Hepatocyte (in vitro differentiated cells): ENCODE data around the gene DIS3L2. TPM values are rescaled to one million over a fixed set of nuclear protein-coding genes. Genes with fewer than 3 reads are reported as not detected.

Experiments
- DNase-seq: peaks from one replicate; pipeline ENCODE4 v3.0.0-alpha.2; 2016; ENCODE audit warnings: low spot score
- H2AFZ ChIP-seq: fragments of 200-600 bp; sonication (generic); 2 replicates; pipeline ENCODE4 v1.6.0; 2016; ENCODE audit warnings: antibody characterized with exemption, mild to moderate bottlenecking
- H3K27ac ChIP-seq: fragments of 200-600 bp; sonication (generic); 2 replicates; pipeline ENCODE4 v1.5.1; 2016; ENCODE audit warnings: mild to moderate bottlenecking
- H3K27me3 ChIP-seq: fragments of 200-600 bp; sonication (generic); 2 replicates; pipeline ENCODE4 v1.6.1; 2016
- H3K36me3 ChIP-seq: fragments of 200-600 bp; sonication (generic); replicated peaks from 2 replicates; pipeline ENCODE4 v1.5.1; 2016; ENCODE audit warnings: low read depth; ENCODE audit not compliant: insufficient read depth
- H3K4me1 ChIP-seq: fragments of 200-600 bp; sonication (generic); 2 replicates; pipeline ENCODE4 v1.5.1; 2016; ENCODE audit warnings: mild to moderate bottlenecking, moderate library complexity; ENCODE audit not compliant: insufficient read depth
- H3K4me2 ChIP-seq: fragments of 200-600 bp; sonication (generic); 2 replicates; pipeline ENCODE4 v1.6.0; 2016
- H3K4me3 ChIP-seq: fragments of 200-600 bp; sonication (generic); 2 replicates; pipeline ENCODE4 v1.5.1; 2016; ENCODE audit warnings: mild to moderate bottlenecking
- H3K79me2 ChIP-seq: fragments of 200-600 bp; sonication (generic); 2 replicates; pipeline ENCODE4 v1.6.0; 2017; ENCODE audit warnings: mild to moderate bottlenecking
- H3K9me2 ChIP-seq: fragments of 200-600 bp; sonication (generic); replicated peaks from 2 replicates; pipeline ENCODE4 v1.6.0; 2017; ENCODE audit warnings: mild to moderate bottlenecking; ENCODE audit not compliant: insufficient read depth
- H3K9me3 ChIP-seq: fragments of 200-600 bp; sonication (generic); 2 replicates; pipeline ENCODE4 v1.5.1; 2016; ENCODE audit warnings: low read depth, mild to moderate bottlenecking
- H4K20me1 ChIP-seq: fragments of 200-600 bp; sonication (generic); 2 replicates; pipeline ENCODE4 v1.6.0; 2016; ENCODE audit warnings: mild to moderate bottlenecking; ENCODE audit not compliant: insufficient read depth, poor library complexity, severe bottlenecking
- CTCF ChIP-seq: fragments of 200-600 bp; sonication (generic); IDR thresholded peaks from 2 replicates; pipeline ENCODE4 v1.5.1; 2016; ENCODE audit warnings: antibody characterized with exemption, mild to moderate bottlenecking; ENCODE audit not compliant: poor library complexity
- EZH2 ChIP-seq: fragments of 200-600 bp; sonication (generic); IDR thresholded peaks from 2 replicates; pipeline ENCODE4 v1.6.1; 2016; ENCODE audit warnings: antibody characterized with exemption, mild to moderate bottlenecking, borderline replicate concordance
- EZH2phosphoT487 ChIP-seq: fragments of 200-600 bp; sonication (generic); IDR thresholded peaks from one replicate; pipeline ENCODE4 v1.6.1; 2018; ENCODE audit warnings: antibody characterized with exemption, mild to moderate bottlenecking, low read depth, moderate library complexity; ENCODE audit not compliant: unreplicated experiment, severe bottlenecking
- WGBS: methylation state at CpG from one replicate; pipeline ENCODE4 v1.1.6; 2016; ENCODE audit warnings: low lambda C conversion rate; ENCODE audit errors: missing lambda C conversion rate; 5-methylcytosine and 5-hydroxymethylcytosine counted together
- polyA plus RNA-seq: library from polyadenylated mRNA; unstranded; fragments of >200 nt; fragmentation: Nextera tagmentation; extraction: Ambion mirVana; gene quantifications from 2 replicates; pipeline ENCODE4 v1.2.1, GENCODE V29; 2016
- total RNA-seq: library from RNA; depleted of rRNA; stranded (reverse); fragments of >200 nt; gene quantifications from 2 replicates; pipeline ENCODE4 v1.2.3, GENCODE V29; 2014

The DIS3L2 gene
- total and polyA plus RNA-seq, 2 experiments from 2014 or later, result 19.5 to 20.0 TPM

GRCh38 chr2:232190796-232191195, 229.3 kb downstream of the DIS3L2 start:
- TF ChIP-seq EZH2, result no peak
- no peak for TF ChIP-seq EZH2phosphoT487
- TF ChIP-seq CTCF, result no peak
- H2AFZ ChIP-seq, result no peak overlapping the region
- H3K4me2 ChIP-seq, result no peak overlapping the region
- no peaks in the 10 kb centered on the region for H4K20me1 ChIP-seq
- no peaks in the 10 kb centered on the region for H3K4me1 ChIP-seq
- no peaks in the 10 kb centered on the region for H3K36me3 ChIP-seq
- no peaks in the 10 kb centered on the region for H3K9me2 ChIP-seq
- H3K79me2 ChIP-seq, result no peaks in the 10 kb centered on the region
- DNase-seq, result no peak
- no peak overlapping the region for H3K27ac ChIP-seq
- H3K27me3 ChIP-seq, result no peaks in the 10 kb centered on the region
- 93% methylated on average over 2 of the region's 2 CpGs for WGBS
- no peaks in the 10 kb centered on the region for H3K9me3 ChIP-seq
- no peak overlapping the region for H3K4me3 ChIP-seq

- Histone ChIP-seq H3K79me2 (no peaks in the 10 kb centered on the region), H2AFZ (no peak overlapping the region), H3K27me3 (no peaks in the 10 kb centered on the region), H3K36me3 (no peaks in the 10 kb centered on the region), H3K9me2 (no peaks in the 10 kb centered on the region), H3K4me1 (no peaks in the 10 kb centered on the region), H3K4me2 (no peak overlapping the region), H3K4me3 (no peak overlapping the region), H3K27ac (no peak overlapping the region), H3K9me3 (no peaks in the 10 kb centered on the region), H4K20me1 (no peaks in the 10 kb centered on the region)
- no peak for TF ChIP-seq EZH2
- TF ChIP-seq CTCF, result no peak
- no peak for TF ChIP-seq EZH2phosphoT487
- DNase-seq, result no peak
- WGBS, result no CpG with 5 or more reads among the region's 1 CpG
These were observed 234.0 kb downstream of the DIS3L2 start for GRCh38 chr2:232195487-232195886.

GRCh38 chr2:232196802-232197201, 235.3 kb downstream of the DIS3L2 start:
- Histone ChIP-seq H3K4me1 (no peaks in the 10 kb centered on the region), H3K36me3 (no peaks in the 10 kb centered on the region), H3K27ac (no peak overlapping the region), H3K27me3 (no peaks in the 10 kb centered on the region), H3K4me2 (no peak overlapping the region), H3K9me3 (no peaks in the 10 kb centered on the region), H3K4me3 (no peak overlapping the region), H2AFZ (no peak overlapping the region), H4K20me1 (no peaks in the 10 kb centered on the region), H3K9me2 (no peaks in the 10 kb centered on the region), H3K79me2 (no peaks in the 10 kb centered on the region)
- TF ChIP-seq CTCF (no peak), EZH2 (no peak), EZH2phosphoT487 (no peak)
- no peak for DNase-seq

GRCh38 chr2:232200195-232200594, 238.7 kb downstream of the DIS3L2 start:
- H3K9me3 ChIP-seq, result no peaks in the 10 kb centered on the region
- H3K9me2 ChIP-seq, result no peaks in the 10 kb centered on the region
- no peak overlapping the region for H3K27ac ChIP-seq
- H4K20me1 ChIP-seq, result no peaks in the 10 kb centered on the region
- H3K4me3 ChIP-seq, result no peak overlapping the region
- TF ChIP-seq CTCF, result no peak
- no peak for TF ChIP-seq EZH2
- no peak for TF ChIP-seq EZH2phosphoT487
- WGBS, result 96% methylated on average over 2 of the region's 2 CpGs
- no peaks in the 10 kb centered on the region for H3K27me3 ChIP-seq
- no peaks in the 10 kb centered on the region for H3K79me2 ChIP-seq
- H3K36me3 ChIP-seq, result no peaks in the 10 kb centered on the region
- no peak overlapping the region for H3K4me2 ChIP-seq
- no peak overlapping the region for H2AFZ ChIP-seq
- no peak for DNase-seq
- no peaks in the 10 kb centered on the region for H3K4me1 ChIP-seq
